Trophoblast cell (in vitro differentiated cells and primary cell): ENCODE data around the gene NR2F6.
A peak's percentile ranks its signal among the peaks of the same experiment; 100 is the strongest.

Experiments used
- DNase-seq, 2 donors: peaks; one replicate each; pipeline ENCODE4 v3.0.0-alpha.2; 2016
- H2AFZ ChIP-seq: 2 replicates; pipeline ENCODE4 v1.6.1; 2013; ENCODE audit warnings: low read length, moderate library complexity, mild to moderate bottlenecking; ENCODE audit not compliant: insufficient read depth, poor library complexity
- H2AK5ac ChIP-seq: 2 replicates; pipeline ENCODE4 v1.6.1; 2013; ENCODE audit warnings: mild to moderate bottlenecking, low read length
- H2BK120ac ChIP-seq: 2 replicates; pipeline ENCODE4 v1.6.1; 2013; ENCODE audit warnings: low read length, mild to moderate bottlenecking, moderate library complexity; ENCODE audit not compliant: insufficient read depth, poor library complexity
- H2BK12ac ChIP-seq: 2 replicates; pipeline ENCODE4 v1.6.1; 2013; ENCODE audit warnings: mild to moderate bottlenecking, low read length, moderate library complexity
- H2BK5ac ChIP-seq: 2 replicates; pipeline ENCODE4 v1.6.1; 2013; ENCODE audit warnings: low read length, low read depth, moderate library complexity, mild to moderate bottlenecking; ENCODE audit not compliant: poor library complexity
- H3K14ac ChIP-seq: 2 replicates; pipeline ENCODE4 v1.6.1; 2013; ENCODE audit warnings: mild to moderate bottlenecking, low read length
- H3K18ac ChIP-seq: 2 replicates; pipeline ENCODE4 v1.6.1; 2013; ENCODE audit warnings: mild to moderate bottlenecking, low read length
- H3K23ac ChIP-seq: 2 replicates; pipeline ENCODE4 v1.6.1; 2013; ENCODE audit warnings: low read length
- H3K27ac ChIP-seq: 2 replicates; pipeline ENCODE4 v1.5.1; 2013; ENCODE audit warnings: low read depth, mild to moderate bottlenecking, inconsistent platforms, low read length, moderate library complexity
- H3K27me3 ChIP-seq: 2 replicates; pipeline ENCODE4 v1.6.1; 2013; ENCODE audit warnings: inconsistent platforms, mild to moderate bottlenecking, low read length, moderate library complexity; ENCODE audit not compliant: insufficient read depth
- H3K36me3 ChIP-seq, 2 experiments: 1 replicate in 1 of 2; 2 replicates in 1 of 2; pipeline ENCODE4 v1.6.1; 2013; ENCODE audit warnings: low read length in 2 of 2, mild to moderate bottlenecking in 2 of 2, moderate library complexity in 1 of 2; ENCODE audit not compliant: insufficient read depth in 2 of 2, control insufficient read depth in 1 of 2
- H3K4ac ChIP-seq: 2 replicates; pipeline ENCODE4 v1.6.1; 2013; ENCODE audit warnings: low read depth, mild to moderate bottlenecking, low read length, moderate library complexity
- H3K4me1 ChIP-seq, 2 experiments: 1 replicate in 1 of 2; 2 replicates in 1 of 2; pipeline ENCODE4 v1.6.1; 2013; ENCODE audit warnings: low read length in 2 of 2, mild to moderate bottlenecking in 2 of 2, moderate library complexity in 1 of 2; ENCODE audit not compliant: insufficient read depth in 2 of 2, control insufficient read depth in 1 of 2
- H3K4me2 ChIP-seq: 2 replicates; pipeline ENCODE4 v1.6.1; 2013; ENCODE audit warnings: inconsistent platforms, mild to moderate bottlenecking, low read length, moderate library complexity
- H3K4me3 ChIP-seq: 2 replicates; pipeline ENCODE4 v1.5.1; 2013; ENCODE audit warnings: mild to moderate bottlenecking, low read depth, low read length, inconsistent platforms
- H3K79me1 ChIP-seq: one replicate; pipeline ENCODE4 v1.6.1; 2013; ENCODE audit warnings: low read length
- H3K79me2 ChIP-seq: 2 replicates; pipeline ENCODE4 v1.6.1; 2013; ENCODE audit warnings: low read length, mild to moderate bottlenecking; ENCODE audit not compliant: control insufficient read depth, insufficient read depth, poor library complexity
- H3K9ac ChIP-seq: 2 replicates; pipeline ENCODE4 v1.6.1; 2013; ENCODE audit warnings: mild to moderate bottlenecking, low read length
- H3K9me3 ChIP-seq: 2 replicates; pipeline ENCODE4 v1.6.1; 2013; ENCODE audit warnings: low read depth, mild to moderate bottlenecking, control low read depth, inconsistent platforms, low read length; ENCODE audit not compliant: insufficient read depth
- H4K12ac ChIP-seq: 2 replicates; pipeline ENCODE4 v1.6.1; 2013; ENCODE audit warnings: low read depth, mild to moderate bottlenecking, low read length, moderate library complexity
- H4K8ac ChIP-seq: 2 replicates; pipeline ENCODE4 v1.6.1; 2013; ENCODE audit warnings: low read depth, mild to moderate bottlenecking, low read length, moderate library complexity
- H4K91ac ChIP-seq: one replicate; pipeline ENCODE4 v1.6.1; 2013; ENCODE audit warnings: low read depth, mild to moderate bottlenecking, low read length, moderate library complexity
- WGBS: extraction: QIAGEN DNeasy Blood & Tissue Kit; methylation state at CpG from one replicate; pipeline ENCODE4 v1.1.7; 2013; ENCODE audit warnings: missing lambda C conversion rate; ENCODE audit not compliant: insufficient read length, insufficient coverage; ENCODE audit errors: extremely low coverage; 5-methylcytosine and 5-hydroxymethylcytosine counted together

The NR2F6 gene

GRCh38 chr19:17266589-17266974 lies 20.9 kb upstream of the NR2F6 start:
- peak overlapping the region; percentile 96 for H2BK5ac ChIP-seq
- DNase-seq: no peak
- H3K4me2 ChIP-seq: peak overlapping the region; percentile 25
- peaks cover 7% of the 10 kb centered on the region for H3K79me2 ChIP-seq
- H3K4me3 ChIP-seq: no peak overlapping the region
- peak overlapping the region; percentile 35 for H2AFZ ChIP-seq
- H3K36me3 ChIP-seq: peaks cover 15 to 19% of the 10 kb centered on the region in 2 experiments
- H3K4me1 ChIP-seq: peaks cover 18% of the 10 kb centered on the region in 2 experiments
- peak overlapping the region; percentile 97 for H2BK120ac ChIP-seq
- peak overlapping the region; percentile 83 for H4K8ac ChIP-seq
- H3K14ac ChIP-seq: peak overlapping the region; percentile 68
- H2BK12ac ChIP-seq: peak overlapping the region; percentile 89
- H3K23ac ChIP-seq: no peak overlapping the region
- H3K79me1 ChIP-seq: peaks cover 32% of the 10 kb centered on the region
- H2AK5ac ChIP-seq: peak overlapping the region; percentile 79
- H3K18ac ChIP-seq: no peak overlapping the region
- H4K91ac ChIP-seq: peak overlapping the region; percentile 90
- H4K12ac ChIP-seq: peak overlapping the region; percentile 44
- H3K9me3 ChIP-seq: peaks cover 2% of the 10 kb centered on the region
- H3K4ac ChIP-seq: peak overlapping the region; percentile 78
- H3K27me3 ChIP-seq: no peaks in the 10 kb centered on the region
- WGBS: no CpG with 5 or more reads among the region's 12 CpGs
- no peak overlapping the region for H3K9ac ChIP-seq
- H3K27ac ChIP-seq: peak overlapping the region; percentile 96

GRCh38 chr19:17266026-17266425 lies 20.3 kb upstream of the NR2F6 start:
- WGBS: no CpG with 5 or more reads among the region's 7 CpGs
- H2BK12ac ChIP-seq: no peak overlapping the region

GRCh38 chr19:17264641-17264979 lies 18.9 kb upstream of the NR2F6 start, which contains the start of gene USHBP1:
TSS of gene USHBP1 (minus strand) at chr19:17264745. CDS start at chr19:17264299, 446 bp downstream.
- Histone ChIP-seq H2BK12ac (peak within 1 kb of the TSS; percentile 83), H3K23ac (no peak within 1 kb of the TSS), H2BK5ac (peak within 1 kb of the TSS; percentile 26), H3K4me2 (peak within 1 kb of the TSS; percentile 13), H4K8ac (peak within 1 kb of the TSS; percentile 20), H3K4me3 (no peak within 1 kb of the TSS), H2AK5ac (peak within 1 kb of the TSS; percentile 70), H3K36me3 (peaks cover 5 to 10% of the 10 kb centered on the region in 2 experiments), H2BK120ac (peak within 1 kb of the TSS; percentile 48), H4K12ac (peak within 1 kb of the TSS; percentile 8), H4K91ac (peak within 1 kb of the TSS; percentile 37), H3K27me3 (no peaks in the 10 kb centered on the region), H3K14ac (peak within 1 kb of the TSS; percentile 36), H3K79me2 (peaks cover 7% of the 10 kb centered on the region), H3K18ac (peak within 1 kb of the TSS; percentile 25), H3K27ac (peak within 1 kb of the TSS; percentile 96), H3K4ac (peak within 1 kb of the TSS; percentile 19), H3K79me1 (peaks cover 32% of the 10 kb centered on the region), H3K4me1 (peaks cover 18% of the 10 kb centered on the region in 2 experiments), H3K9me3 (peaks cover 4% of the 10 kb centered on the region), H3K9ac (no peak within 1 kb of the TSS), H2AFZ (peak within 1 kb of the TSS; percentile 15)
- WGBS: no CpG with 5 or more reads among the region's 5 CpGs
- no peak for DNase-seq

More at GRCh38 chr19:17266026-17266425, 20.3 kb upstream of the NR2F6 start:
- H3K9ac ChIP-seq: no peak overlapping the region
- no peak overlapping the region for H3K4ac ChIP-seq
- H3K79me2 ChIP-seq: peaks cover 7% of the 10 kb centered on the region
- H3K18ac ChIP-seq: no peak overlapping the region
- no peak overlapping the region for H3K14ac ChIP-seq
- peak; percentile 88 to 95 for DNase-seq
- peaks cover 2% of the 10 kb centered on the region for H3K9me3 ChIP-seq
- H4K12ac ChIP-seq: no peak overlapping the region
- no peak overlapping the region for H3K4me3 ChIP-seq
- H3K79me1 ChIP-seq: peaks cover 32% of the 10 kb centered on the region
- peaks cover 9 to 14% of the 10 kb centered on the region in 2 experiments for H3K36me3 ChIP-seq
- H3K4me1 ChIP-seq: peaks cover 18% of the 10 kb centered on the region in 2 experiments
- no peak overlapping the region for H2AK5ac ChIP-seq
- H3K4me2 ChIP-seq: no peak overlapping the region
- H2BK120ac ChIP-seq: no peak overlapping the region
- H4K91ac ChIP-seq: peak overlapping the region; percentile 90
- H4K8ac ChIP-seq: no peak overlapping the region
- no peak overlapping the region for H3K23ac ChIP-seq
- no peaks in the 10 kb centered on the region for H3K27me3 ChIP-seq
- H2BK5ac ChIP-seq: peak overlapping the region; percentile 96
- H3K27ac ChIP-seq: peak overlapping the region; percentile 96
- no peak overlapping the region for H2AFZ ChIP-seq

GRCh38 chr19:17263712-17264640 lies 18.3 kb upstream of the NR2F6 start:
- WGBS: no CpG with 5 or more reads among the region's 23 CpGs
- no peak overlapping the region for H3K23ac ChIP-seq
- no peak overlapping the region for H3K4me3 ChIP-seq
- H3K18ac ChIP-seq: peak overlapping the region; percentile 2
- no peak overlapping the region for H3K4me2 ChIP-seq
- H3K79me2 ChIP-seq: peaks cover 7% of the 10 kb centered on the region
- peaks cover 18% of the 10 kb centered on the region in 2 experiments for H3K4me1 ChIP-seq
- H4K12ac ChIP-seq: peak overlapping the region; percentile 8
- H2BK5ac ChIP-seq: peak overlapping the region; percentile 26
- peak overlapping the region; percentile 20 for H4K8ac ChIP-seq
- peak overlapping the region; percentile 19 for H3K4ac ChIP-seq
- H2BK12ac ChIP-seq: peak overlapping the region; percentile 83
- H3K9ac ChIP-seq: no peak overlapping the region
- peaks cover 5 to 13% of the 10 kb centered on the region in 2 experiments for H3K36me3 ChIP-seq
- DNase-seq: no peak
- H3K79me1 ChIP-seq: peaks cover 32% of the 10 kb centered on the region
- H2AK5ac ChIP-seq: peak overlapping the region; percentile 70
- H4K91ac ChIP-seq: peak overlapping the region; percentile 37
- H2AFZ ChIP-seq: no peak overlapping the region
- no peaks in the 10 kb centered on the region for H3K27me3 ChIP-seq
- peak overlapping the region; percentile 27 for H2BK120ac ChIP-seq
- H3K14ac ChIP-seq: peak overlapping the region; percentile 36
- peaks cover 9% of the 10 kb centered on the region for H3K9me3 ChIP-seq
- H3K27ac ChIP-seq: no peak overlapping the region
